ENCODE data around the gene ERAL1. TPM values are rescaled to one million over a fixed set of nuclear protein-coding genes. Genes with fewer than 3 reads are reported as not detected.

Gene ERAL1
- polyA plus RNA-seq, 1 donor (not counting 4 experiments of a cell fraction or from before 2014, with no cell fraction given), result 46.5 TPM

DNA sequence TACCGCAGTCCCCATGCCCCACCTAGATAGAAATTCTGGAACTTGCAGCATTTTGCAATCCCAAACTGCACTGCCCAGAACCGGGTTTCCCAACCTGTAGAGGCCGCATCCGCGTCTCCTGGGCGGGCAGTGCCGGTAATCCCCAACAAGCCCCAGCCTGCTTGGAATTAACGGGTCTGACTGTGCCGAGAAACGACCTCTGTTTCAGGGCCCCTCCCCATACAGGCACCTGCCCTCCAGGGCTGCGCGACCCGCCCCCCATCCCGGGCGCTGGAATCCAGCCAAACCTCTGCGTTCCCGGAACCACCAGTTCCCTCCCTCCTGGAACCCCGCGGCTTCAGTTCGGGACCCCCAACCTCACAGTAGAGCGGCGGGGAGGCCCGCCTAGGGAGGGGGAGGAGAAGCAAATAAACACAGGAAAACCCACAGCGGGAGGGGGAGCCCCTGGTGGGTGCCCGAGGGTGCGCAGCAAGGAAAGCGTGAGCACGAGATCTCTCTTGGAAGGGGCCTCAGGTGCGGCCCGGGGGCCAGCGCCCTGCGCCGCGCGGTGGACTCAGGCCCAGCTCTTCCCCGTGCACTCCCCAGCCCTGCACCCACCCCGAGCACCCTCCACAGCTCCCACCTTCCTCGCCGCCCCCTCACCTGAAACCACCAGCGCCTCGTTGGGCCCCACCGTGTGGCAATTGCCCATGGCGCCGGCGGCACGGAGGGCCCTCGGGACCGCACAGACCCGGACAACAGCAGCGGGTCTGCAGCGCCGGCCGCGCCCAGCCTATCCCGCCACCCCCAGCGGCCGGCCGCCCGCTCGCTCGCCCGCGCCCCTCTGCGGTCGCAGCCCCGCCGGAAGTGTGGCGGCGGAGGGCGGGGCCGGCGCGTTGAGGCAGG, 42.3 kb downstream of the ERAL1 start, which contains the start of gene FLOT2:
TSS of gene FLOT2 (minus strand) at position 850 of the 885 bp plus-strand sequence. CDS start at position 691, 159 bp downstream.
- Histone ChIP-seq H3K9ac (ENCODE audit: control insufficient read depth, extremely low read depth, insufficient read depth, low read length) (peak within 1 kb of the TSS; percentile 83), H3K79me2 (ENCODE audit: control insufficient read depth, insufficient read depth, low read length) (peaks cover 18% of the 10 kb centered on the region), H3K9me3 (ENCODE audit: control insufficient read depth, low read depth, low read length) (no peaks in the 10 kb centered on the region), H3K27ac (ENCODE audit: control insufficient read depth, insufficient read depth, low read length) (peak within 1 kb of the TSS; percentile 78), H3K9me1 (ENCODE audit: control insufficient read depth, extremely low read depth, insufficient read depth, low read length) (peaks cover 3% of the 10 kb centered on the region), H4K20me1 (ENCODE audit: control insufficient read depth, extremely low read depth, insufficient read depth, low read length) (no peaks in the 10 kb centered on the region), H3K4me3 (ENCODE audit: control insufficient read depth in 2 of 3, extremely low read depth in 1 of 3, insufficient read depth in 2 of 3, low read depth in 1 of 3, low read length in 3 of 3) (peak within 1 kb of the TSS; percentile 68 to 92 (median 75)), H3K4me2 (ENCODE audit: control insufficient read depth, extremely low read depth, insufficient read depth, low read depth, low read length) (peak within 1 kb of the TSS; percentile 99), H3K27me3 (ENCODE audit: control insufficient read depth, extremely low read depth, insufficient read depth, low read length) (no peaks in the 10 kb centered on the region), H3K4me1 (ENCODE audit: control insufficient read depth, extremely low read depth, insufficient read depth, low read length) (peaks cover 35% of the 10 kb centered on the region), H2AFZ (ENCODE audit: control insufficient read depth, low read length) (peak within 1 kb of the TSS; percentile 82), H3K36me3 (ENCODE audit: control insufficient read depth in 2 of 2, extremely low read depth in 1 of 2, insufficient read depth in 2 of 2, low read length in 2 of 2) (peaks cover 1 to 7% of the 10 kb centered on the region in 2 experiments)
- no peak for FAIRE-seq
- no peak for TF ChIP-seq EZH2 (IDR thresholded peaks at IDR 0.05; ENCODE audit: low read length)
- TF ChIP-seq, protein P1, sequence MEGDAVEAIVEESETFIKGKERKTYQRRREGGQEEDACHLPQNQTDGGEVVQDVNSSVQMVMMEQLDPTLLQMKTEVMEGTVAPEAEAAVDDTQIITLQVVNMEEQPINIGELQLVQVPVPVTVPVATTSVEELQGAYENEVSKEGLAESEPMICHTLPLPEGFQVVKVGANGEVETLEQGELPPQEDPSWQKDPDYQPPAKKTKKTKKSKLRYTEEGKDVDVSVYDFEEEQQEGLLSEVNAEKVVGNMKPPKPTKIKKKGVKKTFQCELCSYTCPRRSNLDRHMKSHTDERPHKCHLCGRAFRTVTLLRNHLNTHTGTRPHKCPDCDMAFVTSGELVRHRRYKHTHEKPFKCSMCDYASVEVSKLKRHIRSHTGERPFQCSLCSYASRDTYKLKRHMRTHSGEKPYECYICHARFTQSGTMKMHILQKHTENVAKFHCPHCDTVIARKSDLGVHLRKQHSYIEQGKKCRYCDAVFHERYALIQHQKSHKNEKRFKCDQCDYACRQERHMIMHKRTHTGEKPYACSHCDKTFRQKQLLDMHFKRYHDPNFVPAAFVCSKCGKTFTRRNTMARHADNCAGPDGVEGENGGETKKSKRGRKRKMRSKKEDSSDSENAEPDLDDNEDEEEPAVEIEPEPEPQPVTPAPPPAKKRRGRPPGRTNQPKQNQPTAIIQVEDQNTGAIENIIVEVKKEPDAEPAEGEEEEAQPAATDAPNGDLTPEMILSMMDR (optimal IDR thresholded peaks at IDR 0.05 in 1 of 3, IDR thresholded peaks at IDR 0.05 in 1 of 3, conservative IDR thresholded peaks at IDR 0.05 in 1 of 3; ENCODE audit: extremely low read depth in 1 of 3, insufficient read depth in 2 of 3, low read length in 3 of 3), result peak; percentile 8 to 40 (median 15)
- DNase-seq (ENCODE audit: low read depth, low spot score), result peak; percentile 48
- dilution Hi-C loops (cut with MboI; ENCODE audit: extremely low pct_ligation_motif_present, low sequenced_read_pairs), result no loop called here

DNA sequence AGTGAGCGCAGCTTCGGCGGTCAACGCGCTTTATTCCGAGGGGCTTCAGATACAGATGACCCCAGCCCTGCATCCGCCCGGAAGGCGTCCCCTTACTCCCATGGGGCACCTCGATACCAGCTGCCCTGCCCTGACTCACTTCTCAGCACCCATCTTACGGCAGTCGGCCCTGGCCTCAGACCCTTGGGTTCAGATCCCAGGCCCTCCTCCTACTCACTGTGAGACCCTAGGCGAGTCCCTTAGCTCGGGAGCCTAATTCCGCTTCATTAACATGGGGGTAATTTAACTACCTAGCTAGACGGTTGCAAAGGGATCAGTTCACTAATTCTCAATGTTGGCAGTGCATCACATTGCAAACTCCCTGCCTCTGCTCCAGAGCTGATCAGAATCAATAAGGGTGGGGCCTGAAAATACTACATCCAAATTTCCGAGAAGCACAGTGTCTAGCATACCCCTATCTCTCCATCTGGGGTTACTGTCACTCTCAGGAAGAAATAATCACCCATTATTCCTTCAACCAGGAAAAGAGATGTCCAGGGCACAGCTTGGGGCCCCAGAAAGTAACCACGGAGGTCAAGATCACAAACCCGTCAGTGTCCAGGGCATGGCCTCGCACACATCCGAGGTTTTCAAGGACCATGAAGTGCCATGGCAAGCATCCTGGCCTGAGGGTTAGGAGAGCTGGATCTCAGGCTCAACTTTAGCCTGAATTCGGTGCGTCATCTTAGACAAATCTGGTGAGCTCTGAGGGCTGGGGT, 43.1 kb downstream of the ERAL1 start:
- FAIRE-seq (no peak), DNase-seq (ENCODE audit: low read depth, low spot score) (no peak)
- peak overlapping the region; percentile 78 for H3K27ac ChIP-seq (ENCODE audit: control insufficient read depth, insufficient read depth, low read length)
- peak overlapping the region; percentile 83 for H3K9ac ChIP-seq (ENCODE audit: control insufficient read depth, extremely low read depth, insufficient read depth, low read length)
- no peak for TF ChIP-seq EZH2 (IDR thresholded peaks at IDR 0.05; ENCODE audit: low read length)
- TF ChIP-seq, protein P1 (optimal IDR thresholded peaks at IDR 0.05 in 1 of 3, IDR thresholded peaks at IDR 0.05 in 1 of 3, conservative IDR thresholded peaks at IDR 0.05 in 1 of 3; ENCODE audit: extremely low read depth in 1 of 3, insufficient read depth in 2 of 3, low read length in 3 of 3), result no peak
- H3K79me2 ChIP-seq (ENCODE audit: control insufficient read depth, insufficient read depth, low read length), result peaks cover 14% of the 10 kb centered on the region
- H2AFZ ChIP-seq (ENCODE audit: control insufficient read depth, low read length), result peak overlapping the region; percentile 82
- no peaks in the 10 kb centered on the region for H4K20me1 ChIP-seq (ENCODE audit: control insufficient read depth, extremely low read depth, insufficient read depth, low read length)
- H3K27me3 ChIP-seq (ENCODE audit: control insufficient read depth, extremely low read depth, insufficient read depth, low read length), result no peaks in the 10 kb centered on the region
- peak overlapping the region; percentile 68 to 92 (median 75) for H3K4me3 ChIP-seq (ENCODE audit: control insufficient read depth in 2 of 3, extremely low read depth in 1 of 3, insufficient read depth in 2 of 3, low read depth in 1 of 3, low read length in 3 of 3)
- H3K4me1 ChIP-seq (ENCODE audit: control insufficient read depth, extremely low read depth, insufficient read depth, low read length), result peaks cover 33% of the 10 kb centered on the region
- H3K9me1 ChIP-seq (ENCODE audit: control insufficient read depth, extremely low read depth, insufficient read depth, low read length), result peaks cover 3% of the 10 kb centered on the region
- H3K4me2 ChIP-seq (ENCODE audit: control insufficient read depth, extremely low read depth, insufficient read depth, low read depth, low read length), result peak overlapping the region; percentile 99
- no peaks in the 10 kb centered on the region for H3K9me3 ChIP-seq (ENCODE audit: control insufficient read depth, low read depth, low read length)
- dilution Hi-C loops (cut with MboI; ENCODE audit: extremely low pct_ligation_motif_present, low sequenced_read_pairs), result no loop called here
- peaks cover under 1 to 5% of the 10 kb centered on the region in 2 experiments for H3K36me3 ChIP-seq (ENCODE audit: control insufficient read depth in 2 of 2, extremely low read depth in 1 of 2, insufficient read depth in 2 of 2, low read length in 2 of 2)

All from keratinocyte (primary cell).